ENCODE measurements around the gene CD96.

Gene CD96

GRCh38 chr3:111577113-111577512, 35.1 kb downstream of the CD96 start:
- no peak for TF ChIP-seq CTCF (IDR thresholded peaks at IDR 0.05; ENCODE audit: low read depth, low read length, missing control alignments)
- no peaks in the 10 kb centered on the region for H3K27me3 ChIP-seq (replicated peaks)
- no peak for DNase-seq
- in situ Hi-C loops (cut with HindIII; ENCODE audit: low pct_ligation_motif_present, low sequenced_read_pairs): no loop called here
- no peak overlapping the region for H3K27ac ChIP-seq
- no peaks in the 10 kb centered on the region for H3K36me3 ChIP-seq (replicated peaks)
- no peak overlapping the region for H3K4me3 ChIP-seq (ENCODE audit: low read depth, low read length)

GRCh38 chr3:111577798-111578685, 36.0 kb downstream of the CD96 start:
- TF ChIP-seq CTCF (IDR thresholded peaks at IDR 0.05; ENCODE audit: low read depth, low read length, missing control alignments): peak; percentile 72
- in situ Hi-C loops (cut with HindIII; ENCODE audit: low pct_ligation_motif_present, low sequenced_read_pairs): no loop called here
- Histone ChIP-seq H3K27ac (no peak overlapping the region), H3K4me3 (ENCODE audit: low read depth, low read length) (no peak overlapping the region), H3K27me3 (replicated peaks) (no peaks in the 10 kb centered on the region), H3K36me3 (replicated peaks) (no peaks in the 10 kb centered on the region)
- DNase-seq: peak; percentile 82

GRCh38 chr3:111578867-111579266, 36.9 kb downstream of the CD96 start:
- in situ Hi-C loops (cut with HindIII; ENCODE audit: low pct_ligation_motif_present, low sequenced_read_pairs): no loop called here

GRCh38 chr3:111579495-111579894, 37.5 kb downstream of the CD96 start:
- Histone ChIP-seq H3K27me3 (replicated peaks) (no peaks in the 10 kb centered on the region), H3K36me3 (replicated peaks) (no peaks in the 10 kb centered on the region), H3K4me3 (ENCODE audit: low read depth, low read length) (no peak overlapping the region), H3K27ac (no peak overlapping the region)
- in situ Hi-C loops (cut with HindIII; ENCODE audit: low pct_ligation_motif_present, low sequenced_read_pairs): no loop called here
- no peak for TF ChIP-seq CTCF (IDR thresholded peaks at IDR 0.05; ENCODE audit: low read depth, low read length, missing control alignments)
- DNase-seq: no peak

More at GRCh38 chr3:111578867-111579266, 36.9 kb downstream of the CD96 start:
- H3K27ac ChIP-seq: no peak overlapping the region
- no peaks in the 10 kb centered on the region for H3K36me3 ChIP-seq (replicated peaks)
- TF ChIP-seq CTCF (IDR thresholded peaks at IDR 0.05; ENCODE audit: low read depth, low read length, missing control alignments): no peak
- no peaks in the 10 kb centered on the region for H3K27me3 ChIP-seq (replicated peaks)
- no peak overlapping the region for H3K4me3 ChIP-seq (ENCODE audit: low read depth, low read length)
- DNase-seq: no peak

GRCh38 chr3:111581403-111582119, 39.6 kb downstream of the CD96 start:
- Histone ChIP-seq H3K27ac (peak overlapping the region; percentile 63), H3K4me3 (ENCODE audit: low read depth, low read length) (no peak overlapping the region), H3K36me3 (replicated peaks) (no peaks in the 10 kb centered on the region), H3K27me3 (replicated peaks) (no peaks in the 10 kb centered on the region)
- no peak for TF ChIP-seq CTCF (IDR thresholded peaks at IDR 0.05; ENCODE audit: low read depth, low read length, missing control alignments)
- no peak for DNase-seq
- in situ Hi-C loops (cut with HindIII; ENCODE audit: low pct_ligation_motif_present, low sequenced_read_pairs): no loop called here
